HTERT RPE-1 (cell line): ENCODE measurements around the gene DDA1.

Experiments used
- in situ Hi-C: fragments of 300-500 bp; cut with MboI; formaldehyde crosslinking; loops from 4 replicates; pipeline ENCODE4 v1.14.3; 2020; ENCODE audit warnings: low sequenced_read_pairs

Gene DDA1

GRCh38 chr19:17328517-17329365 lies 19.4 kb downstream of the DDA1 start:
- in situ Hi-C loops: no loop called here

DNA sequence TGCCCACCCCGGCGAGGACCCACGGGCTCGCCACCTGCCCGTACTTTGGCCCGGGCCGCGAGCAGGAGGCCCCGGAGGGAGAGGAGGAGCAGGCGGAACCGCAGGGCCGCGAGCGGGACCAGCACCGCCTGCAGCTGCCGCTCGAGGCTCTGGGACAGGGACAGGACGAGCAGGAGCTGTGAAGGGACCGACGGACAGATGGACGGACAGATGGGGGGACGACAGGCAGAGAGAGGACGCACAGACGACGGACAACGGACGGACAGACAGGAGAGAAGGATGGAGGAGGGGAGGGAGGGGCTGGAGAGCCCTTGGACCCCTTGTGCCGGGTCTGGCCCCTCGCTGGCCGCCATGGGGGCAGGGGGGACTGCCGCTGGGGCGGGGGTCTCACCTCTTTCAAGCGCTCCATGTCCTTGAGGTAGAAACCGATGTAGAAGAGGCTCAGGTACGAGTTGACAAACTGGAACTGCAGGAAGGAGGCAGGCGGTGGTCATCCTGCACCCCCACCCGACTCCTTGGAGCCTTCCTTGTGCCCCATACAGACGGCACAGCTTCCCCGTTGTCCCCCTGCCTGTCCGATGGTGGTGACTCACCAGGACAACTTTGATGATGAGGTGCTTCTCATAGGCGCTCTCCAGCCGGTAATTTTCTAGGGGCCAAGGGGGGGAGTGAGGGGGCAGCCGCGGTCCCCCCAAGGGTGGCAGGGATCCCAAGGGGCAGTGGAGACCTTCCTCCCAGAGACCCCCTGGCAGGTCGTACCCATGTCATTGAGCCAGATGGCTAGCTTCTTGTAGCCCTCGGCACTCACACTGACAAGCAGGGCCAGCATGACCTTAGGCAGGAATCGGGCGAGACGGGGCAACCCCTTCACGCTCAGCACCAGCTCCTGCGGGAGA lies 20.3 kb downstream of the DDA1 start:
- in situ Hi-C loops: no loop called here

- in situ Hi-C loops: no loop called here
These were observed 21.1 kb downstream of the DDA1 start for GRCh38 chr19:17330262-17331044.

- in situ Hi-C loops: no loop called here
These were observed 21.7 kb downstream of the DDA1 start for GRCh38 chr19:17331045-17331558.

GRCh38 chr19:17332360-17332676 lies 23.0 kb downstream of the DDA1 start:
- in situ Hi-C loops: no loop called here

- in situ Hi-C loops: no loop called here
These were observed 23.6 kb downstream of the DDA1 start for GRCh38 chr19:17332677-17333581.

DNA sequence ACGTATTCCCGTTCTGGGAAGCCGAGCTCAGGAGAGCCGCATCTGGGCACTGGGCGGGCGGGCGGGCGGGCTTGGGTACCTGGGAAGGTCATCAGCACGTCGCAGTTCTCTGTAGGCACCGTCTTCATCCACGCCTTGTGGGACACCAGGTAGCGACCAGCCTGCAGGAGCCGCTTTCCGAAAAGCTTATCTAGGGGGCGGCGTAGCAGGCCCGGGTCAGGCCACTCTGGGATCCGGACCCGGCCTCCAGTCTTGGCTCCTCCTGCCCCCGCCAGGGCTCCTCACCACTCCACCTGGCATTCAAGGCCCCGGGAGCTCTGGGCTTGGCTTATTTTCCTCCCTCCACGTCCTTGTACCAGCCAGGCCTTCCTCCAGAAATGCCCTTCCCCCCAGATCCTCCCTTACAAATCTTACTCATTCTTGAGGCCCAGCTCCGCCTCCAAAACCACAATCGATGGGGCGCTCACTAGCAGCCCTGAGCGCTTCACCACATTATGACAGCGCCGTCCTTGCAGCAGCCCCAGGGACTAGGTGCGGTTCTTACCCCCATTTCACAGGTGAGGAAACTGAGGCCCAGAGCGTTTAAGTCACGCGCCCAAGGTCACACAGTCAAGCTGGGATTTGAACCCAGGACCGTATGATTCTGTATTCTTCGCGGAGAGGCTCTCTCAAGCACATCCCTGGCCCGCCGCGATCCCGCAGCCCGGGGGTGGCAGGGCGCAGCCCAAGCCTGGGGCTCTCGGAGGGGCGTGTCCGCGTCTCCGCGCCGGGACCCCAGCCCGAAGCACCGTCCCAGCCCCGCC lies 24.4 kb downstream of the DDA1 start:
- in situ Hi-C loops: no loop called here

DNA sequence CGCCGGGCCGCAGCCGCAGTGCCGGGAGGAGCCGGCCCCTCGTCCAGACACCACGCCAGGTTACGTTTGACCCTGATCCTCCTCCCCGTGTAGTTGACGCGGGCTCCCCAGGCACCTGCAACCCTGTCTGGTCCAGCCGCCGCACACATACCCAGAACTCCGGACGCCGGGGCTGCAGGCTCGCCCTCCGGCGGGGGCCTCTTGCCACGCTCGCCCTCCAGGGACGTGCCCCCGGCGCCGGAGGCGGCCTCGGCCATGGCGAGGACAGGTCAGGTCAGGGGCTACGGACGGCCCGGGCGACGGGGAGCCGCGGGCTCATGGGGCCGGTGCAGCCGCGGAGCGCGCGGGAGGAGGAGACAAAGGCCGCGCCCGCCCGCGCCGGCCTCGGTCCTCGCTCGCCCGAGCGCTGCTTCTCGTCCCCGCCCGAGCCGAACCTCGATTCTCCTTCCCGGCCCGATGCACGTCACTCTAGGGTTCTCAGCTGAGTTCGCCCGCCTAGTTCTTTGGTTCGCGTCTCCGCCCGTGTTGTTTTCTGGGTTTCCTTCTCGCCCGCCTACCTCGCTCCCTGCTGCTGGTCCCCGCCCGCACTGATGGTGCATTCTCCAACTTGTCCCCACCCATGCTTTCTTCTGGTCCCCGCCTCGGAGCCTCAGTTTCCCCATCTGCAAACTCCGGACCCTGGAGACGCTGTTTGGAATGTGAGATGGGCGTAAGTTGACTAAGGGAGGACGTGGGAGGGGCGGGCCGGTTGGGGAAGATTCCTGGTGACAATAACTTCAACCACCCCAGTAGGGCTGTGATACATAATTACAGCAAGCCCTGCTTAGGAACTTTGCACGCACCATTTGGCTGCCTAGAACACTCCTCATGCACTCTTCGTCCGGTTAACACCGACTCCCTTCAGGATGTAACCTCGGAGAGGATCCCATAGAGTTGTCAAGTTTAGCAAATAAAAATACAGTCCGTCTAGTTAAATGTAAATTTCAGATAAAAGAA lies 25.3 kb downstream of the DDA1 start, which contains the start of gene ANO8:
Gene ANO8 (minus strand): TSS at position 442 of the 996 bp plus-strand sequence. CDS start 185 bp downstream, at position 257.
- in situ Hi-C loops: no loop called here

GRCh38 chr19:17335575-17335974 lies 26.2 kb downstream of the DDA1 start:
- in situ Hi-C loops: no loop called here

DNA sequence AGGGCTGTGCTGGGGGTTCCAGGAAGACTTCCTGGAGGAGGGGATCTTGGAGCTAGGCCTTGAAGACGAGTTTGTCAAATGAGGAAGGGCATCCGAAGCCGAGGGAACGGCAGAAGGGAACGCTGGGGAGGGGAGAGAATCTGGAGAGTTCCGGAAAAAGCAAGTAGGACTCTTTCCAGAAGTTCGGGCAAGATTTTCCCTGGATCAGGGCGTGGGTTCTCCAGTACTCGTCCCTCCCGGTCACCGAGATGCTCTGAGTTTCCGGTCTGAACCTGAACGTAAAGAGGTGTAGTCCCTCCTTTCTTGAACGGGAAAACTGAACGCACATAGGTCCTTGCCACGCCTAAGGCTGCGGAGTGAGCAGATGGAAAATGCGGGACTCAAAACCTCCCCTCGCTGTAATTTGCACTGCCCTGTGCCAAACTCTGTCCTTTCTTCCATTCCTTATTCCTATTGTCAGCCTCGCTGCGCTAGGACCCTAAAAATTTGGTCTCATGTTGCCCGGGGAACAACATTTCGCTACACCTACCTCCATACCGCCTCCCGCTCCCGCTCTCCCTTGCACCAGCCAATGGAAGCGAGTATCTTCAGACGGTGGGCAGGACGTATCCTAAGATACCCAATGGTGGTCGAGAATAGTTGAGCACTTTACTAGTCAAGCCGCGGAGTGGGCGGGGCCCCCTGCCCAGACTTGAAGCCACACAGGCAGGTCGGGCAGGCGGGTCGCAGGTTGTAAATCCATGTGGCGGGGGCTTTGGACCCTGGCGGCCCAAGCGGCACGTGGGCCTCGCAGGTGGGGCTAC lies 27.7 kb downstream of the DDA1 start, which contains the start of gene GTPBP3:
Gene GTPBP3 (plus strand): TSS at position 682 of the 803 bp plus-strand sequence. CDS start 59 bp downstream, at position 741.
- in situ Hi-C loops: no loop called here

DNA sequence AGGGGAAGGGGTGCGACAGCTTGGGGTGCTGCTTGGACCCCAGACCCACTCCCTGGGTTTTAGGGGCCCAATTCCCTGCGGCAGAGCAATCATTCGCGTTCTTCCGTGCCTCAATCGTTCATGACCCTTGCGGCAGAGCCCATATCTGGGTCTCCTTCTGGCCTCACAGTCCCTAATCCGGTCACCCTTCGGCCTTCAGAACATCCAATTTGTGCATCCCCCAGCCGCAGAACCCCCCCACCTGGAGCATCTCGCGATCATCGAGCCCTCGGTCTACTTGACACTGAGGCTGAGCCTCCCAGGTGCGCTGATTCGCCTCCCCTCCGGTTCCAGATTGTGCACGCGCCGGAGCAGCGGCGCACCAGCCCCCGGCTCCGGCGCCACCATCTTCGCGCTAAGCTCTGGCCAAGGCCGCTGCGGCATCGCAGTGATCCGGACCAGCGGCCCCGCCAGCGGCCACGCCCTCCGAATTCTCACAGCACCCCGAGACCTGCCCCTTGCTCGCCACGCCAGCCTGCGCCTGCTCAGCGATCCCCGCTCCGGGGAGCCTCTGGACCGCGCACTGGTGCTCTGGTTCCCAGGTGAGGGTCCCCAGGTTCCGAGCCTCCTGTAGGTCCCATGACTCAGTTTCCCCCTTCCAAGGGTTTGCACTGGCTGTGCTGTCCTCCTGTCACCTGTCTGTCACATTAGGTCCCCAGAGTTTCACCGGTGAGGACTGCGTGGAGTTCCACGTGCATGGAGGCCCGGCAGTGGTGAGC lies 28.5 kb downstream of the DDA1 start:
- in situ Hi-C loops: no loop called here

- in situ Hi-C loops: no loop called here
These were observed 29.2 kb downstream of the DDA1 start for GRCh38 chr19:17338433-17339078.

- in situ Hi-C loops: no loop called here
These were observed 29.9 kb downstream of the DDA1 start for GRCh38 chr19:17339088-17339741.

DNA sequence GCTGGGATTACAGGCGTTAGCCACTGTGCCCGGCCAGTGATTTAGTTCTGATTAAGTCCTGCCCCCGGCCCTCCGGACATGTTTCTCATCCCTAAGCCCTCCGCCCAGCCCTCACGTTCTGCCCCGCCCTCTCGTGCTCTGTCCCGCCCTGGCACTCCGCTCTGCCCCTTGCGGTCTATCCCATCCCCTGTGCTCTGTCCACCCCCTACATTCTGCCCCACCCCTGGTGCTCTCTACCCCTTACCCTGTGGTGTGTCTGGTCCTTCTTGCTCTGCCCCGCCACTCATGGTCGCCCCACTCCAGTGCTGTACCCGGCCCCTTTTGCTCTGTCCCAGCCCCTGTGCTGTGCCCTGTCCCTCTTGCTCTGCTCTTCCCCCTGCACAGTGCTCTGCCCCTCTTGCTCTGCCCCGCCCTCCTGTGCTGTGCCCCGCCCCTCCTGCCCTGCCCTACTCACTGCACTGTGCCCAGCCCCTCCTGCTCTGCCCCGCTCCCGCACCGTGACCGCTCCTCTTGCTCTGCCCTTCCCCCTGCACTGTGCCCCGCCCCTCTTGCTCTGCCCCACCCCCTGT lies 31.0 kb downstream of the DDA1 start:
- in situ Hi-C loops: no loop called here

GRCh38 chr19:17340871-17341357 lies 31.6 kb downstream of the DDA1 start:
- in situ Hi-C loops: no loop called here
